HEK293 (cell line): ENCODE data around the gene GLCCI1.

Experiments
- CTCF ChIA-PET: fragments of 350-600 bp; formaldehyde crosslinking; extraction: SDS; loops from one replicate; lab custom pipeline; 2021; ENCODE audit warnings: antibody characterized with exemption; lab: Yijun Ruan, JAX
- POLR2A ChIA-PET: fragments of 300-600 bp; formaldehyde crosslinking; extraction: SDS; loops from one replicate; lab custom pipeline; 2020; ENCODE audit warnings: antibody characterized with exemption, inconsistent platforms; lab: Yijun Ruan, JAX
- H3K27ac ChIP-seq: fragments of 200-500 bp; sonication (Bioruptor generic); 2 replicates; pipeline ENCODE4 v1.5.1; 2014; ENCODE audit warnings: low read depth, low read length, control low read depth, inconsistent platforms; ENCODE audit errors: extremely low read depth
- H3K36me3 ChIP-seq, 2 experiments: fragments of 200-500 bp in 1 of 2; sonication (Bioruptor generic) in 1 of 2; 1 replicate in 1 of 2; 2 replicates in 1 of 2; pipeline ENCODE4 v1.5.1; 2014 to 2017; ENCODE audit warnings: inconsistent platforms in 2 of 2, low read length in 2 of 2; ENCODE audit not compliant: control insufficient read depth in 2 of 2, insufficient read depth in 1 of 2
- H3K4me1 ChIP-seq: fragments of 200-500 bp; sonication (Bioruptor generic); 2 replicates; pipeline ENCODE4 v1.5.1; 2014; ENCODE audit warnings: mild to moderate bottlenecking, low read length, inconsistent platforms; ENCODE audit not compliant: control insufficient read depth, insufficient read depth
- H3K4me3 ChIP-seq: 2 replicates; pipeline ENCODE4 v1.5.1; 2011; ENCODE audit warnings: low read depth, mild to moderate bottlenecking, control low read depth, low read length, moderate library complexity
- H3K9me3 ChIP-seq: fragments of 200-500 bp; sonication (Bioruptor generic); 2 replicates; pipeline ENCODE4 v1.5.1; 2014; ENCODE audit warnings: low read depth, low read length, inconsistent platforms; ENCODE audit not compliant: control insufficient read depth, insufficient read depth
- BCL11A ChIP-seq: fragments of 450-650 bp; formaldehyde crosslinking; IDR thresholded peaks from 2 replicates; pipeline ENCODE4 v1.5.1; 2016; ENCODE audit warnings: low read depth, missing biosample characterization, missing genetic modification characterization
- HOXC10 ChIP-seq: sonication (generic); formaldehyde crosslinking; IDR thresholded peaks from 2 replicates; pipeline ENCODE4 v1.8.1; 2023; ENCODE audit warnings: mild to moderate bottlenecking, missing genetic modification reagents
- INSM2 ChIP-seq: fragments of 450-650 bp; formaldehyde crosslinking; IDR thresholded peaks from 2 replicates; pipeline ENCODE4 v1.5.1; 2016; ENCODE audit warnings: missing biosample characterization, missing genetic modification characterization
- MYNN ChIP-seq: fragments of 450-650 bp; formaldehyde crosslinking; IDR thresholded peaks from 2 replicates; pipeline ENCODE4 v1.5.1; 2016; ENCODE audit warnings: missing biosample characterization, missing genetic modification characterization, borderline replicate concordance
- RBAK ChIP-seq: fragments of 450-650 bp; formaldehyde crosslinking; IDR thresholded peaks from 2 replicates; pipeline ENCODE4 v1.5.1; 2016; ENCODE audit warnings: missing biosample characterization, missing genetic modification characterization
- ZNF292 ChIP-seq: fragments of 450-650 bp; formaldehyde crosslinking; IDR thresholded peaks from 2 replicates; pipeline ENCODE4 v1.5.1; 2016; ENCODE audit warnings: low read depth, missing biosample characterization, missing genetic modification characterization, borderline replicate concordance
- ZNF324 ChIP-seq: fragments of 450-650 bp; formaldehyde crosslinking; IDR thresholded peaks from 2 replicates; pipeline ENCODE4 v1.5.1; 2016; ENCODE audit warnings: missing biosample characterization, missing genetic modification characterization
- ZNF426 ChIP-seq: fragments of 450-650 bp; formaldehyde crosslinking; IDR thresholded peaks from 2 replicates; pipeline ENCODE4 v1.5.1; 2017; ENCODE audit warnings: missing biosample characterization, missing genetic modification characterization, mild to moderate bottlenecking, inconsistent platforms, moderate library complexity
- ZNF433 ChIP-seq: fragments of 450-650 bp; formaldehyde crosslinking; IDR thresholded peaks from 2 replicates; pipeline ENCODE4 v1.5.1; 2016; ENCODE audit warnings: missing biosample characterization, missing genetic modification characterization, low read depth
- ZNF510 ChIP-seq: fragments of 450-650 bp; formaldehyde crosslinking; IDR thresholded peaks from 2 replicates; pipeline ENCODE4 v1.5.1; 2018; ENCODE audit warnings: mild to moderate bottlenecking, missing genetic modification characterization, missing biosample characterization; ENCODE audit not compliant: insufficient replicate concordance
- ZNF548 ChIP-seq: fragments of 450-650 bp; formaldehyde crosslinking; IDR thresholded peaks from 2 replicates; pipeline ENCODE4 v1.5.1; 2016; ENCODE audit warnings: missing biosample characterization, missing genetic modification characterization
- ZNF596 ChIP-seq: fragments of 450-650 bp; IDR thresholded peaks from 2 replicates; pipeline ENCODE4 v1.5.0; 2018; ENCODE audit warnings: missing biosample characterization, mild to moderate bottlenecking, missing genetic modification characterization, moderate library complexity
- ZNF645 ChIP-seq: fragments of 450-650 bp; formaldehyde crosslinking; IDR thresholded peaks from 2 replicates; pipeline ENCODE4; 2016; ENCODE audit warnings: missing biosample characterization, missing genetic modification characterization
- ZNF792 ChIP-seq: fragments of 450-650 bp; formaldehyde crosslinking; IDR thresholded peaks from 2 replicates; pipeline ENCODE4 v1.5.1; 2016; ENCODE audit warnings: missing biosample characterization, missing genetic modification characterization
- TF ChIP-seq, protein P1 (sequence below): fragments of 450-650 bp; formaldehyde crosslinking; IDR thresholded peaks from 2 replicates; pipeline ENCODE4 v1.5.1; 2016; ENCODE audit warnings: missing biosample characterization, missing genetic modification characterization
- TF ChIP-seq, protein P2 (sequence below): fragments of 450-650 bp; formaldehyde crosslinking; IDR thresholded peaks from 2 replicates; pipeline ENCODE4 v1.5.1; 2016; ENCODE audit warnings: missing biosample characterization, missing genetic modification characterization
- TF ChIP-seq, protein P3 (sequence below): fragments of 450-650 bp; formaldehyde crosslinking; IDR thresholded peaks from 2 replicates; pipeline ENCODE4 v1.5.1; 2016; ENCODE audit warnings: missing biosample characterization, missing genetic modification characterization

GLCCI1 gene

GRCh38 chr7:8105449-8106095, 137.0 kb downstream of the GLCCI1 start:
- Histone ChIP-seq H3K4me3 (no peak overlapping the region), H3K27ac (no peak overlapping the region), H3K9me3 (no peaks in the 10 kb centered on the region), H3K4me1 (no peaks in the 10 kb centered on the region; the same call in 1 of the 2 replicates), H3K36me3 (no peaks in the 10 kb centered on the region)
- CTCF ChIA-PET = no interaction called here
- POLR2A ChIA-PET = no interaction called here
- TF ChIP-seq ZNF433 = no peak
- no peak for TF ChIP-seq MYNN (tag by site-specific recombination)
- TF ChIP-seq, protein P1, sequence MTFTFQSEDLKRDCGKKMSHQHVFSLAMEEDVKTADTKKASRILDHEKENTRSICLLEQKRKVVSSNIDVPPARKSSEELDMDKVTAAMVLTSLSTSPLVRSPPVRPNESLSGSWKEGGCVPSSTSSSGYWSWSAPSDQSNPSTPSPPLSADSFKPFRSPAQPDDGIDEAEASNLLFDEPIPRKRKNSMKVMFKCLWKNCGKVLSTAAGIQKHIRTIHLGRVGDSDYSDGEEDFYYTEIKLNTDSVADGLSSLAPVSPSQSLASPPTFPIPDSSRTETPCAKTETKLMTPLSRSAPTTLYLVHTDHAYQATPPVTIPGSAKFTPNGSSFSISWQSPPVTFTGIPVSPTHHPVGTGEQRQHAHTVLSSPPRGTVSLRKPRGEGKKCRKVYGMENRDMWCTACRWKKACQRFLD = no peak
- no peak for TF ChIP-seq ZNF645 (tag by site-specific recombination)
- TF ChIP-seq ZNF324 (tag by site-specific recombination) = no peak
- TF ChIP-seq ZNF548 = no peak
- TF ChIP-seq RBAK (tag by site-specific recombination) = no peak
- no peak for TF ChIP-seq ZNF426 (tag by site-specific recombination)
- no peak for TF ChIP-seq ZNF292 (tag by site-specific recombination)

DNA sequence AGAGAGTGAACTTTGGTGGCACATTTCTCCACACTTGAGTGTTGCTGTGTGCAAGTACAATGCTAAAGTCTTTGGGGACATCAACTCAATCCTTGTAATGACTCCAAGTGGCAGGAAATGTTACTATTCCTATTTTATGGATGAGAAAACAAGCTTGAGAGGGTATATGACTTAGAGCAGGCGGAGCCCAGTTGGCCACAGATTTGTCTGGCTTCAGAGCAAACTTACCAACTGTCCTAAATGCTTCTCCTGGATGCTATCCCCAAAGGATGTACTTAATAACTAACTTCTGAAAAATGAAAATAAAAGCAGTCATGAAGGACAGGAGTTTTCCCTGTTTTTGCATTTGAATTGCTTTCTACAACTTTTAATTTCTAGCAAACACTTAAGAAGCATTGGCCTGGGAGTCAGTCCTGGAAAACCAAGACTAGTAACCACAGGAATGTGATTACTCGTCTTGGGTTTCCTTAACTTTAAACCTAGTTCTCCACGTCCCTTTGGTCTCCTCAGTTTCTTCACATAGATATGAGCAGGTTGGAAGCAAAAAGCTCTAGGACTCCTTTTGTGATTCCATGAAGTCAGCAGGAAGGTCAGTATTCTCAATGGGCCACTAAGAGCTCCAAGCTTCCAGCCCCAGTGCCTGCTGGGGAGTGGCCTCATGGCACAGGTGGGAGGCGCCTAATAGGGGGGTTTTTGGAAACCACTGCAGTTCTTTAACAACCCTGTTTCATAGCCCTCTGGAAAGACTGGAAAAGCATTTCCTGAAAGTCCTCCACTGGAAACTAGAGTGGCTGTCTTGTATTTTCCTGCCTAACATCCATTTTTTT, 140.8 kb downstream of the GLCCI1 start:
- CTCF ChIA-PET = interaction anchor here (0.6 to 0.7 kb wide), 2 partner anchors 102 to 398 kb away, joined by 3 read pairs; no protein-coding TSS in a partner anchor
- no peaks in the 10 kb centered on the region; the same call in 1 of the 2 replicates for H3K4me1 ChIP-seq

More for the DNA sequence above, 140.8 kb downstream of the GLCCI1 start:
- Histone ChIP-seq H3K4me3 (no peak overlapping the region), H3K36me3 (no peaks in the 10 kb centered on the region), H3K9me3 (no peaks in the 10 kb centered on the region), H3K27ac (no peak overlapping the region)
- TF ChIP-seq HOXC10 (no peak), ZNF510 (tag by site-specific recombination) (no peak), BCL11A (tag by site-specific recombination) (no peak), ZNF792 (tag by site-specific recombination) (no peak), INSM2 (tag by site-specific recombination) (no peak), ZNF596 (tag by site-specific recombination) (no peak)
- TF ChIP-seq, protein P2, sequence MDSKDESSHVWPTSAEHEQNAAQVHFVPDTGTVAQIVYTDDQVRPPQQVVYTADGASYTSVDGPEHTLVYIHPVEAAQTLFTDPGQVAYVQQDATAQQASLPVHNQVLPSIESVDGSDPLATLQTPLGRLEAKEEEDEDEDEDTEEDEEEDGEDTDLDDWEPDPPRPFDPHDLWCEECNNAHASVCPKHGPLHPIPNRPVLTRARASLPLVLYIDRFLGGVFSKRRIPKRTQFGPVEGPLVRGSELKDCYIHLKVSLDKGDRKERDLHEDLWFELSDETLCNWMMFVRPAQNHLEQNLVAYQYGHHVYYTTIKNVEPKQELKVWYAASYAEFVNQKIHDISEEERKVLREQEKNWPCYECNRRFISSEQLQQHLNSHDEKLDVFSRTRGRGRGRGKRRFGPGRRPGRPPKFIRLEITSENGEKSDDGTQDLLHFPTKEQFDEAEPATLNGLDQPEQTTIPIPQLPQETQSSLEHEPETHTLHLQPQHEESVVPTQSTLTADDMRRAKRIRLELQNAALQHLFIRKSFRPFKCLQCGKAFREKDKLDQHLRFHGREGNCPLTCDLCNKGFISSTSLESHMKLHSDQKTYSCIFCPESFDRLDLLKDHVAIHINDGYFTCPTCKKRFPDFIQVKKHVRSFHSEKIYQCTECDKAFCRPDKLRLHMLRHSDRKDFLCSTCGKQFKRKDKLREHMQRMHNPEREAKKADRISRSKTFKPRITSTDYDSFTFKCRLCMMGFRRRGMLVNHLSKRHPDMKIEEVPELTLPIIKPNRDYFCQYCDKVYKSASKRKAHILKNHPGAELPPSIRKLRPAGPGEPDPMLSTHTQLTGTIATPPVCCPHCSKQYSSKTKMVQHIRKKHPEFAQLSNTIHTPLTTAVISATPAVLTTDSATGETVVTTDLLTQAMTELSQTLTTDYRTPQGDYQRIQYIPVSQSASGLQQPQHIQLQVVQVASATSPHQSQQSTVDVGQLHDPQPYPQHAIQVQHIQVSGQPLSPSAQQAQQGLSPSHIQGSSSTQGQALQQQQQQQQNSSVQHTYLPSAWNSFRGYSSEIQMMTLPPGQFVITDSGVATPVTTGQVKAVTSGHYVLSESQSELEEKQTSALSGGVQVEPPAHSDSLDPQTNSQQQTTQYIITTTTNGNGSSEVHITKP (tag by site-specific recombination) = no peak
- TF ChIP-seq, protein P3, sequence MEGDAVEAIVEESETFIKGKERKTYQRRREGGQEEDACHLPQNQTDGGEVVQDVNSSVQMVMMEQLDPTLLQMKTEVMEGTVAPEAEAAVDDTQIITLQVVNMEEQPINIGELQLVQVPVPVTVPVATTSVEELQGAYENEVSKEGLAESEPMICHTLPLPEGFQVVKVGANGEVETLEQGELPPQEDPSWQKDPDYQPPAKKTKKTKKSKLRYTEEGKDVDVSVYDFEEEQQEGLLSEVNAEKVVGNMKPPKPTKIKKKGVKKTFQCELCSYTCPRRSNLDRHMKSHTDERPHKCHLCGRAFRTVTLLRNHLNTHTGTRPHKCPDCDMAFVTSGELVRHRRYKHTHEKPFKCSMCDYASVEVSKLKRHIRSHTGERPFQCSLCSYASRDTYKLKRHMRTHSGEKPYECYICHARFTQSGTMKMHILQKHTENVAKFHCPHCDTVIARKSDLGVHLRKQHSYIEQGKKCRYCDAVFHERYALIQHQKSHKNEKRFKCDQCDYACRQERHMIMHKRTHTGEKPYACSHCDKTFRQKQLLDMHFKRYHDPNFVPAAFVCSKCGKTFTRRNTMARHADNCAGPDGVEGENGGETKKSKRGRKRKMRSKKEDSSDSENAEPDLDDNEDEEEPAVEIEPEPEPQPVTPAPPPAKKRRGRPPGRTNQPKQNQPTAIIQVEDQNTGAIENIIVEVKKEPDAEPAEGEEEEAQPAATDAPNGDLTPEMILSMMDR = no peak
- TF ChIP-seq, all 188 proteins: peak for 0
- POLR2A ChIA-PET = no interaction called here
